GM12891 (cell line): Measurements from ENCODE around the gene SMIM41.

Experiments used
- DNase-seq: peaks from one replicate; pipeline ENCODE4 v3.0.0; 2011; ENCODE audit warnings: low spot score; ENCODE audit not compliant: insufficient read length
- FAIRE-seq: peaks from 2 replicates; lab custom pipeline; 2011; peaks lifted over from hg19 to GRCh38; lab: Jason Lieb, UNC
- PAX5 ChIP-seq: IDR thresholded peaks from 2 replicates; pipeline ENCODE4 v1.6.1; 2011; ENCODE audit warnings: low read length, moderate library complexity, mild to moderate bottlenecking; ENCODE audit not compliant: insufficient read depth, severe bottlenecking
- POLR2A ChIP-seq: IDR thresholded peaks from 2 replicates; pipeline ENCODE4 v1.6.1; 2011; ENCODE audit warnings: low read depth, low read length, control low read depth
- POLR2AphosphoS5 ChIP-seq: IDR thresholded peaks from 2 replicates; pipeline ENCODE4 v1.6.1; 2011; ENCODE audit warnings: low read depth, low read length, control low read depth
- POU2F2 ChIP-seq: IDR thresholded peaks from 2 replicates; pipeline ENCODE4 v1.6.1; 2011; ENCODE audit warnings: low read depth, mild to moderate bottlenecking, control low read depth, low read length, moderate library complexity
- SPI1 ChIP-seq: IDR thresholded peaks from 2 replicates; pipeline ENCODE4 v1.6.1; 2011; ENCODE audit warnings: low read depth, low read length, control low read depth
- TAF1 ChIP-seq: IDR thresholded peaks from 2 replicates; pipeline ENCODE4 v1.6.1; 2011; ENCODE audit warnings: low read depth, low read length, control low read depth

SMIM41 gene

GRCh38 chr12:52152905-52153317 is 73.4 kb downstream of the SMIM41 start:
- TF ChIP-seq TAF1 (no peak), SPI1 (no peak), POU2F2 (no peak), PAX5 (no peak), POLR2A (no peak)
- FAIRE-seq: no peak
- no peak for DNase-seq

- TF ChIP-seq POLR2A (no peak), POLR2AphosphoS5 (no peak), PAX5 (no peak), TAF1 (no peak), SPI1 (no peak), POU2F2 (no peak)
- DNase-seq (no peak), FAIRE-seq (no peak)
These were observed 75.8 kb downstream of the SMIM41 start for GRCh38 chr12:52155048-52155868.

GRCh38 chr12:52156311-52156710 is 76.8 kb downstream of the SMIM41 start:
- no peak for TF ChIP-seq POU2F2
- no peak for TF ChIP-seq TAF1
- DNase-seq: no peak
- no peak for FAIRE-seq

DNA sequence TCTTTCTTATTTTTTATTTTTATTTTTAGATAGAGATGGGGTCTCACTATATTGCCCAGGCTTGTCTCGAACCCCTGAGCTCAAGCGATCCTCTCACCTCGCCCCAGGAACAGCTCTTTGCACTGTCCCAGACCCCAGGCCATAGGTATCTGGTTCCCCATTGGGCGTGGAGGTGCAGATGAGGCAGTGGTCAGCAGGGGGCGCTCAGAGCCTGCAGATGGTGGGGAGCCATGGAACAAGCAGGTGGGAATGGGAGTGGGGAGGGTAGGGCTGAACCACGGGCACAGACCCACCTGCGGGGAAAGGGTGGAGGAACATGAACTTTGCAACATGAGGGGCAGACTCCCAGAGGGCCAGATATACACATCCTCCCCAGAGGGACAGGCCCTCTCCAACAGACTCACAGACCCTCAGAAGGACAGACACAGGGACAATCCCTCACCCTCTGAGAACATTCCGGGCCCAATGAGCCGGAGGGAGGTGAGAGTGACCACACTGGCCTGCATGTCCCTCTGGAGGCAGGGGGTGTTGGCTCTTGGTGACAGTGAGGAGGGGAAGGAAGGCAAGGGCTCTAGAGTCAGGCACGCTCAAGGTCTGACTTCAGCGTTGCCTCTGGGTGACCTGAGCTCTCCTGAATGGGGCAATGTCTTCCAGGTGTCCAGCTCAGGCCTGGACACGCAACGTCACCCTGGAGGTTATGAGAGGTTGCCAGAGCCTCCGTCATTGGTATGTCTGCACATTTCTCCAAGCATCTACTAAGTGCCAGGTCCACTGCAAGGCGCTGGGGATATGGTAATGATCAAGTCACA is 77.5 kb downstream of the SMIM41 start:
- DNase-seq (peak; percentile 64), FAIRE-seq (peak; percentile 60)
- no peak for TF ChIP-seq POU2F2
- TF ChIP-seq POLR2AphosphoS5: no peak
- TF ChIP-seq PAX5: no peak
- TF ChIP-seq TAF1: no peak
- TF ChIP-seq SPI1: no peak
- no peak for TF ChIP-seq POLR2A

DNA sequence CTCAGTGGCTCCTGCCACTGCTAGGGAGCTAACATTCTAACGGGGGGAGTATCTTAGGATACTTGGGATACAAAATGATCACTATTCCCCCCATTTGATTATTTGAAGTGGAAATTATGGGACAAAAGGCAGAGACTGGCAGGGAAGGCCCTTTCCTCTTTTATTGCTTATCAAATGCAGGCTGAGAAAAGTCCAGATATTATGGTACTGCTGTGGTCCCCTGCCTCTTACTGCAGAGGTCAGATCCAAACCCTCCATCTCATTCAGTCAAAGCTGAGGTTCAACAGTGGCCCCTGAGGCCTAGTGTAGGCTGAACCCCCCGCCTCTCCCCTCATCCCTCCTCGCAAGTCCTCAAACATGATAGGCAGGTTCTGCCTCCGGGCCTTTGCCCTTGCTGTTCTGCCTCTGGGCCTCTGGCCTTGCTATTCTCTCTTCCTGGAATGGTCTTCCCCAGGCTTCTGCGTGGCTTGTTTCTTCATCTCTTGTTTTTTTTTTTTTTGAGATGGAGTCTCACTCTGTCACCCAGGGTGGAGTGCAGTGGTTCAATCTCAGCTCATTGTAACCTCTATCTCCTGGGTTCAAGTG is 78.2 kb downstream of the SMIM41 start:
- DNase-seq: no peak
- no peak for TF ChIP-seq PAX5
- no peak for FAIRE-seq
